A549 (cell line): ENCODE results near the gene TBC1D14. TPM values are rescaled to one million over a fixed set of nuclear protein-coding genes. Genes with fewer than 3 reads are reported as not detected.

Source experiments
- ATAC-seq, 2 experiments: fragments of 200-7000 bp in 1 of 2; fragments of >200 bp in 1 of 2; cut with Nextera tagmentation in 1 of 2; cut with Tn5 transposase in 1 of 2; 3 replicates each; pipeline versions ENCODE4 v1.8.0 to v1.9.1; 2018 to 2020; ENCODE audit warnings: mild to moderate bottlenecking in 1 of 2, moderate library complexity in 1 of 2
- CTCF ChIA-PET: fragments of 300-600 bp; sonication (Branson Sonifier 250); formaldehyde crosslinking; extraction: SDS; loops from one replicate; lab custom pipeline; 2021; ENCODE audit warnings: antibody characterized with exemption, inconsistent platforms; lab: Yijun Ruan, JAX
- POLR2A ChIA-PET: fragments of 350-600 bp; formaldehyde crosslinking; extraction: SDS; loops from one replicate; lab custom pipeline; 2021; ENCODE audit warnings: antibody characterized with exemption, inconsistent platforms; lab: Yijun Ruan, JAX
- DNase-seq, 2 experiments: peaks; one replicate each; pipeline versions ENCODE4 v3.0.0 to v3.0.0-alpha.2; 2011 to 2016; ENCODE audit warnings: low read depth in 1 of 2, low spot score in 1 of 2
- FAIRE-seq: peaks from 2 replicates; lab custom pipeline; 2011; peaks lifted over from hg19 to GRCh38; lab: Jason Lieb, UNC
- H3K27ac ChIP-seq, 2 experiments: fragments of >200 bp; sonication (Bioruptor Twin); formaldehyde crosslinking; 3 replicates each; pipeline ENCODE4 v1.5.1; 2016 to 2017
- H3K4me1 ChIP-seq: fragments of >200 bp; sonication (Bioruptor Twin); formaldehyde crosslinking; 3 replicates; pipeline ENCODE4 v1.6.1; 2016
- H3K4me2 ChIP-seq: fragments of >200 bp; sonication (Bioruptor Twin); formaldehyde crosslinking; 3 replicates; pipeline ENCODE4 v1.6.1; 2016
- H3K4me3 ChIP-seq: fragments of >200 bp; sonication (Bioruptor Twin); formaldehyde crosslinking; 3 replicates; pipeline ENCODE4 v1.5.1; 2016
- H3K9me3 ChIP-seq: fragments of >200 bp; sonication (Bioruptor Twin); formaldehyde crosslinking; 3 replicates; pipeline ENCODE4 v1.6.1; 2016
- CBX2 ChIP-seq: fragments of 200-600 bp; sonication (generic); IDR thresholded peaks from 2 replicates; pipeline ENCODE4 v1.6.1; 2016; ENCODE audit warnings: low read depth, mild to moderate bottlenecking, borderline replicate concordance
- CHD2 ChIP-seq: fragments of 150-350 bp; IDR thresholded peaks from 2 replicates; pipeline ENCODE4 v1.6.1; 2014; ENCODE audit warnings: low read length; ENCODE audit not compliant: partially characterized antibody
- EHF ChIP-seq: fragments of 250-450 bp; sonication (Bioruptor Pico); IDR thresholded peaks from 2 replicates; pipeline ENCODE4 v1.5.0; 2020; ENCODE audit warnings: mild to moderate bottlenecking
- EP300 ChIP-seq, 2 experiments: fragments of >200 bp; sonication (Bioruptor Twin); formaldehyde crosslinking; IDR thresholded peaks; 2 replicates in 1 of 2; 3 replicates in 1 of 2; pipeline ENCODE4 v1.6.1; 2016 to 2017
- FOSL2 ChIP-seq, 2 experiments: fragments of 450-650 bp in 1 of 2; fragments of >200 bp in 1 of 2; sonication (Bioruptor Twin) in 1 of 2; formaldehyde crosslinking; IDR thresholded peaks; 2 replicates each; pipeline versions ENCODE4 v1.5.0 to v1.6.1; 2016 to 2020; ENCODE audit warnings: mild to moderate bottlenecking in 1 of 2, moderate library complexity in 1 of 2
- FOXS1 ChIP-seq: fragments of 250-450 bp; sonication (Bioruptor Pico); IDR thresholded peaks from 2 replicates; pipeline ENCODE4 v1.5.0; 2020; ENCODE audit warnings: mild to moderate bottlenecking, moderate library complexity
- HEYL ChIP-seq: fragments of 250-450 bp; sonication (Bioruptor Pico); IDR thresholded peaks from 2 replicates; pipeline ENCODE4 v1.8.0; 2021; ENCODE audit warnings: mild to moderate bottlenecking, moderate library complexity
- HOXA7 ChIP-seq: fragments of 250-450 bp; sonication (Bioruptor Pico); IDR thresholded peaks from 2 replicates; pipeline ENCODE4 v1.5.0; 2020; ENCODE audit warnings: mild to moderate bottlenecking, moderate library complexity
- HOXB5 ChIP-seq: fragments of 250-450 bp; sonication (Bioruptor Pico); IDR thresholded peaks from 2 replicates; pipeline ENCODE4 v1.5.0; 2020; ENCODE audit warnings: mild to moderate bottlenecking, moderate library complexity
- KDM5A ChIP-seq: fragments of 200-600 bp; sonication (generic); IDR thresholded peaks from 2 replicates; pipeline ENCODE4 v1.6.1; 2016; ENCODE audit warnings: antibody characterized with exemption, mild to moderate bottlenecking
- NFE2L2 ChIP-seq: fragments of 150-350 bp; conservative IDR thresholded peaks from 2 replicates; pipeline ENCODE4 v1.6.1; 2014; ENCODE audit warnings: low read length
- NR3C1 ChIP-seq: fragments of >200 bp; sonication (Bioruptor Twin); formaldehyde crosslinking; IDR thresholded peaks from 3 replicates; pipeline ENCODE4 v1.6.1; 2017
- PBX3 ChIP-seq: IDR thresholded peaks from 2 replicates; pipeline ENCODE4 v1.6.1; 2012
- PHF8 ChIP-seq: fragments of 200-600 bp; sonication (generic); IDR thresholded peaks from 2 replicates; pipeline ENCODE4 v1.6.1; 2016; ENCODE audit warnings: low read depth, mild to moderate bottlenecking, antibody characterized with exemption, moderate library complexity, borderline replicate concordance
- POLR2A ChIP-seq: IDR thresholded peaks from 2 replicates; pipeline ENCODE4 v1.6.1; 2012; ENCODE audit warnings: mild to moderate bottlenecking, low read length
- REST ChIP-seq: fragments of 200-600 bp; sonication (generic); IDR thresholded peaks from 2 replicates; pipeline ENCODE4 v1.6.1; 2016; ENCODE audit warnings: antibody characterized with exemption, mild to moderate bottlenecking, moderate library complexity
- RFX5 ChIP-seq: fragments of 450-650 bp; IDR thresholded peaks from 2 replicates; pipeline ENCODE4 v1.7.1; 2014; ENCODE audit warnings: antibody characterized with exemption, mild to moderate bottlenecking, moderate library complexity
- RNF2 ChIP-seq: fragments of 200-600 bp; sonication (generic); IDR thresholded peaks from 2 replicates; pipeline ENCODE4 v1.6.1; 2016; ENCODE audit warnings: low read depth, mild to moderate bottlenecking, antibody characterized with exemption, moderate library complexity, borderline replicate concordance
- SMC3 ChIP-seq: fragments of >200 bp; sonication (Bioruptor Twin); formaldehyde crosslinking; IDR thresholded peaks from 3 replicates; pipeline ENCODE4 v1.6.1; 2018; ENCODE audit warnings: inconsistent platforms
- TFCP2L1 ChIP-seq: fragments of 250-450 bp; sonication (Bioruptor Pico); IDR thresholded peaks from 2 replicates; pipeline ENCODE4 v1.5.0; 2021; ENCODE audit warnings: mild to moderate bottlenecking
- TP53 ChIP-seq: fragments of 250-450 bp; sonication (Bioruptor Pico); IDR thresholded peaks from 2 replicates; pipeline ENCODE4 v1.5.0; 2021; ENCODE audit warnings: mild to moderate bottlenecking, moderate library complexity
- USF2 ChIP-seq: fragments of 450-650 bp; IDR thresholded peaks from 2 replicates; pipeline ENCODE4 v1.6.1; 2014; ENCODE audit warnings: antibody characterized with exemption
- ZFP36 ChIP-seq: fragments of 450-650 bp; IDR thresholded peaks from 2 replicates; pipeline ENCODE4 v1.6.1; 2014; ENCODE audit warnings: borderline replicate concordance; ENCODE audit not compliant: partially characterized antibody
- ZNF302 ChIP-seq: fragments of 250-450 bp; sonication (Bioruptor Pico); IDR thresholded peaks from 2 replicates; pipeline ENCODE4 v1.9.0; 2021; ENCODE audit warnings: inconsistent platforms, mild to moderate bottlenecking, moderate library complexity
- ZSCAN20 ChIP-seq: fragments of 250-450 bp; sonication (Bioruptor Pico); IDR thresholded peaks from 2 replicates; pipeline ENCODE4 v1.8.0; 2022; ENCODE audit warnings: mild to moderate bottlenecking, moderate library complexity
- WGBS: methylation state at CpG from one replicate; pipeline ENCODE4 v1.1.6; 2017; ENCODE audit errors: missing lambda C conversion rate; 5-methylcytosine and 5-hydroxymethylcytosine counted together
- polyA plus RNA-seq, 4 experiments: library from polyadenylated mRNA; depleted of rRNA in 3 of 4; stranded (reverse); fragments of >200 nt; fragmentation: RNase III in 1 of 4; extraction: RNeasy Plus Mini Kit Qiagen cat#74134 plus additional on column Dnase treatment in 1 of 4; gene quantifications; 2 replicates in 3 of 4; 3 replicates in 1 of 4; pipeline ENCODE4 v1.2.3, GENCODE V29; 2011 to 2017
- TF ChIP-seq, protein P1 (sequence below): fragments of >200 bp; sonication (Bioruptor Twin); formaldehyde crosslinking; IDR thresholded peaks from 2 replicates; pipeline ENCODE4 v1.6.1; 2016
- TF ChIP-seq, protein P2 (sequence below): fragments of 150-350 bp; IDR thresholded peaks from 2 replicates; pipeline ENCODE4 v1.6.1; 2014; ENCODE audit warnings: low read depth, mild to moderate bottlenecking, low read length

Gene TBC1D14
- polyA plus RNA-seq, 2 of the 4 experiments (the other 2 are of a cell fraction): 30.2 to 39.0 TPM

DNA sequence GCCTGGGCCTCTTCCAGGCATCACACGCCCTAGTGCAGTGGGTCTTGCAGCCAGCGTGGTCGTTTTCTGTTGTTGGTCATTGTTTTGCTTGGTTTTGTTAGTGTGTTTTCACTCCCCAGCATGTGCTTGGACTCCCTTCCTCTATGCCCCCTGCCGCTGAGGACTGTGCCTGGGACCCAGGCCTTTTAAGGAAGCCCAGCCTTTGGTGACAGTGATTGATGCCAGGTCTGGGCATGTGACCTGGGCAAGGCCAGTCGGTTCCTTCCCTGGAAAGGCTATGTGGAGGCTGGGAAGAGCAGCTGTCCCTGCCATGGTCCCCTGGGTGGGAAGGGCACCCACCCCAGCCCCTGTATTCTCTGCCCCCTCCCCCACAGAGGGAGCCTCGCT lies 167.1 kb downstream of the TBC1D14 start (continued):
- TF ChIP-seq REST: no peak

GRCh38 chr4:7077371-7077770 lies 167.7 kb downstream of the TBC1D14 start:
- no peak for FAIRE-seq
- POLR2A ChIA-PET: no interaction called here
- TF ChIP-seq USF2: no peak
- TF ChIP-seq EP300 (IDR thresholded peaks at IDR 0.05): no peak
- TF ChIP-seq POLR2A: no peak
- TF ChIP-seq ZFP36: no peak
- TF ChIP-seq NR3C1: no peak
- no peak for TF ChIP-seq FOSL2 (IDR thresholded peaks at IDR 0.05)
- no peak for TF ChIP-seq FOSL2 (CRISPR knock-in tag; IDR thresholded peaks at IDR 0.05)
- no peak for TF ChIP-seq KDM5A
- TF ChIP-seq, protein P1, sequence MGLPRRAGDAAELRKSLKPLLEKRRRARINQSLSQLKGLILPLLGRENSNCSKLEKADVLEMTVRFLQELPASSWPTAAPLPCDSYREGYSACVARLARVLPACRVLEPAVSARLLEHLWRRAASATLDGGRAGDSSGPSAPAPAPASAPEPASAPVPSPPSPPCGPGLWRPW: no peak
- no peak for TF ChIP-seq ZSCAN20 (CRISPR knock-in tag)
- TF ChIP-seq HEYL (CRISPR knock-in tag): no peak
- no peak for TF ChIP-seq RNF2
- no peak for TF ChIP-seq TP53
- TF ChIP-seq NFE2L2: no peak
- no peak for TF ChIP-seq HOXA7
- TF ChIP-seq EHF: no peak
- no peak for TF ChIP-seq PBX3
- TF ChIP-seq ZNF302: no peak
- TF ChIP-seq SMC3: no peak
- no peak for TF ChIP-seq CHD2
- no peak for TF ChIP-seq FOXS1 (CRISPR knock-in tag)
- TF ChIP-seq, all 56 proteins: peak for 0
- WGBS: 78% methylated on average over 3 of the region's 12 CpGs
- Histone ChIP-seq H3K9me3 (no peaks in the 10 kb centered on the region), H3K4me1 (no peaks in the 10 kb centered on the region), H3K4me3 (no peak overlapping the region), H3K27ac (no peak overlapping the region), H3K4me2 (no peak overlapping the region)
- no peak for ATAC-seq
- no peak for DNase-seq
- CTCF ChIA-PET: interaction anchor here (1.0 to 9.9 kb wide), 3 partner anchors 7 to 357 kb away, joined by 3 to 69 read pairs (median 3); partner anchors contain the start of genes GRPEL1 and TADA2B

- WGBS: 57% methylated on average over 5 of the region's 5 CpGs
- FAIRE-seq: no peak
- no peak for DNase-seq
- ATAC-seq: no peak
- CTCF ChIA-PET: interaction anchor here (0.6 to 9.9 kb wide), 3 partner anchors 8 to 357 kb away, joined by 3 to 69 read pairs (median 4); partner anchors contain the start of gene GRPEL1
- Histone ChIP-seq H3K4me1 (no peaks in the 10 kb centered on the region), H3K27ac (no peak overlapping the region), H3K4me2 (no peak overlapping the region), H3K9me3 (no peaks in the 10 kb centered on the region), H3K4me3 (no peak overlapping the region)
- POLR2A ChIA-PET: no interaction called here
- TF ChIP-seq, protein P2, sequence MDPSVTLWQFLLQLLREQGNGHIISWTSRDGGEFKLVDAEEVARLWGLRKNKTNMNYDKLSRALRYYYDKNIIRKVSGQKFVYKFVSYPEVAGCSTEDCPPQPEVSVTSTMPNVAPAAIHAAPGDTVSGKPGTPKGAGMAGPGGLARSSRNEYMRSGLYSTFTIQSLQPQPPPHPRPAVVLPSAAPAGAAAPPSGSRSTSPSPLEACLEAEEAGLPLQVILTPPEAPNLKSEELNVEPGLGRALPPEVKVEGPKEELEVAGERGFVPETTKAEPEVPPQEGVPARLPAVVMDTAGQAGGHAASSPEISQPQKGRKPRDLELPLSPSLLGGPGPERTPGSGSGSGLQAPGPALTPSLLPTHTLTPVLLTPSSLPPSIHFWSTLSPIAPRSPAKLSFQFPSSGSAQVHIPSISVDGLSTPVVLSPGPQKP: no peak
- TF ChIP-seq RFX5 (no peak), HOXB5 (no peak), REST (no peak), ZSCAN20 (CRISPR knock-in tag) (no peak), PHF8 (no peak), TFCP2L1 (no peak), CBX2 (no peak)
These were observed 168.4 kb downstream of the TBC1D14 start for GRCh38 chr4:7078025-7078424.
